ENCODE measurements around the gene SCCPDH. TPM values are rescaled to one million over a fixed set of nuclear protein-coding genes. Genes with fewer than 3 reads are reported as not detected.

Gene SCCPDH
- total and polyA plus RNA-seq, 7 donors, result 16.6 to 44.9 (median 26.0) TPM

GRCh38 chr1:246787781-246788513 lies 63.7 kb downstream of the SCCPDH start:
- WGBS, 2 donors, result 84 to 88% methylated on average over 12 of the region's 12 CpGs
- no peak overlapping the region for H3K4me3 ChIP-seq
- no peak for TF ChIP-seq EP300 (IDR thresholded peaks at IDR 0.05)
- no peak for TF ChIP-seq CTCF (IDR thresholded peaks at IDR 0.05)
- TF ChIP-seq POLR2A (IDR thresholded peaks at IDR 0.05), result no peak
- no peak for TF ChIP-seq POLR2AphosphoS5 (IDR thresholded peaks at IDR 0.05)
- intact Hi-C loops (cut with DNase I), result no loop called here
- H3K27me3 ChIP-seq, result peaks cover 0 to 16% (median 0%) of the 10 kb centered on the region in 3 donors
- no peaks in the 10 kb centered on the region for H3K36me3 ChIP-seq
- no peak overlapping the region for H3K27ac ChIP-seq
- H3K4me1 ChIP-seq, result peaks cover 0 to 17% (median 14%) of the 10 kb centered on the region in 4 donors
- H3K9me3 ChIP-seq, result no peaks in the 10 kb centered on the region
- DNase-seq, result no peak

GRCh38 chr1:246788895-246789338 lies 64.7 kb downstream of the SCCPDH start:
- H3K27ac ChIP-seq, result no peak overlapping the region
- 5 to 21% methylated on average over 37 of the region's 37 CpGs for WGBS, 2 donors
- no peaks in the 10 kb centered on the region for H3K9me3 ChIP-seq

GRCh38 chr1:246789454-246790339 lies 65.5 kb downstream of the SCCPDH start:
- no peaks in the 10 kb centered on the region for H3K9me3 ChIP-seq
- H3K4me1 ChIP-seq, result peaks cover 0 to 25% (median 19%) of the 10 kb centered on the region in 4 donors
- H3K27ac ChIP-seq, result no peak overlapping the region
- peaks cover 0 to 23% (median 0%) of the 10 kb centered on the region in 3 donors for H3K27me3 ChIP-seq
- no peaks in the 10 kb centered on the region for H3K36me3 ChIP-seq
- TF ChIP-seq CTCF (IDR thresholded peaks at IDR 0.05) (no peak), POLR2AphosphoS5 (IDR thresholded peaks at IDR 0.05) (no peak), POLR2A (IDR thresholded peaks at IDR 0.05) (no peak), EP300 (IDR thresholded peaks at IDR 0.05) (no peak)
- no peak for DNase-seq
- WGBS, 2 donors, result 82 to 90% methylated on average over 25 of the region's 25 CpGs
- peak overlapping the region in 2 of 4 donors; percentile 46 to 51 for H3K4me3 ChIP-seq
- intact Hi-C loops (cut with DNase I), result no loop called here

More at GRCh38 chr1:246788895-246789338, 64.7 kb downstream of the SCCPDH start:
- TF ChIP-seq EP300 (IDR thresholded peaks at IDR 0.05), result no peak
- peak in 1 of 4 donors; percentile 9 for TF ChIP-seq POLR2AphosphoS5 (IDR thresholded peaks at IDR 0.05)
- H3K36me3 ChIP-seq, result no peaks in the 10 kb centered on the region
- no peak for DNase-seq
- peak overlapping the region in 3 of 4 donors; percentile 35 to 51 (median 46) for H3K4me3 ChIP-seq
- H3K27me3 ChIP-seq, result peaks cover 0 to 23% (median 0%) of the 10 kb centered on the region in 3 donors
- intact Hi-C loops (cut with DNase I), result no loop called here
- H3K4me1 ChIP-seq, result peaks cover 0 to 17% (median 15%) of the 10 kb centered on the region in 4 donors

- 96% methylated on average over 7 of the region's 7 CpGs for WGBS, 2 donors
- Histone ChIP-seq H3K27me3 (peaks cover 0 to 26% (median 0%) of the 10 kb centered on the region in 3 donors), H3K4me1 (peaks cover 0 to 28% (median 22%) of the 10 kb centered on the region in 4 donors), H3K9me3 (no peaks in the 10 kb centered on the region), H3K4me3 (no peak overlapping the region), H3K36me3 (no peaks in the 10 kb centered on the region), H3K27ac (no peak overlapping the region)
- no peak for DNase-seq
- TF ChIP-seq CTCF (IDR thresholded peaks at IDR 0.05) (no peak), POLR2A (IDR thresholded peaks at IDR 0.05) (no peak)
- intact Hi-C loops (cut with DNase I), result no loop called here
Observed at GRCh38 chr1:246790364-246790763, 66.2 kb downstream of the SCCPDH start.

GRCh38 chr1:246790833-246791232 lies 66.6 kb downstream of the SCCPDH start:
- Histone ChIP-seq H3K9me3 (no peaks in the 10 kb centered on the region), H3K4me3 (no peak overlapping the region), H3K27ac (no peak overlapping the region), H3K4me1 (peaks cover 0 to 28% (median 22%) of the 10 kb centered on the region in 4 donors), H3K36me3 (no peaks in the 10 kb centered on the region), H3K27me3 (peaks cover 0 to 26% (median 0%) of the 10 kb centered on the region in 3 donors)
- WGBS, 2 donors, result 92 to 95% methylated on average over 19 of the region's 19 CpGs
- TF ChIP-seq EP300 (IDR thresholded peaks at IDR 0.05), result no peak
- no peak for DNase-seq
- intact Hi-C loops (cut with DNase I), result no loop called here

All from sigmoid colon (tissue), 7 donors.